Midbrain (tissue), 1 donor: ENCODE results near the gene KCNJ9.
A peak's percentile ranks its signal among the peaks of the same experiment; 100 is the strongest.
"Not testable (repeated sequence)": the region's sequence is repeated elsewhere in the genome, so short reads cannot be mapped to it uniquely, and the experiment has no call there.

ENCODE experiments used
- DNase-seq: peaks from one replicate; lab custom pipeline; 2025; lab: John Stamatoyannopoulos, UW

Gene KCNJ9

GRCh38 chr1:160081261-160081936 is at the start of gene KCNJ9:
TSS of gene KCNJ9 (plus strand) at chr1:160081538. CDS start at chr1:160084031, 2,493 bp downstream.
- DNase-seq: peak; percentile 89

- no peak for DNase-seq
These were observed 49.0 kb upstream of the KCNJ9 start for GRCh38 chr1:160032165-160032820.

- no peak for DNase-seq
These were observed 40.9 kb upstream of the KCNJ9 start for GRCh38 chr1:160040476-160040875.

GRCh38 chr1:160043543-160043942 is 37.8 kb upstream of the KCNJ9 start:
- DNase-seq: no peak

GRCh38 chr1:160045653-160046052 is 35.7 kb upstream of the KCNJ9 start:
- DNase-seq: peak; percentile 24

- DNase-seq: peak; percentile 93
These were observed 34.7 kb upstream of the KCNJ9 start for GRCh38 chr1:160046494-160047110.

- no peak for DNase-seq
These were observed 34.0 kb upstream of the KCNJ9 start for GRCh38 chr1:160047111-160047991.

GRCh38 chr1:160048335-160048734 is 33.0 kb upstream of the KCNJ9 start:
- DNase-seq: no peak

GRCh38 chr1:160049101-160049500 is 32.2 kb upstream of the KCNJ9 start:
- no peak for DNase-seq

GRCh38 chr1:160050182-160050581 is 31.2 kb upstream of the KCNJ9 start:
- not testable (repeated sequence) for DNase-seq

GRCh38 chr1:160050619-160051018 is 30.7 kb upstream of the KCNJ9 start:
- DNase-seq: no peak

GRCh38 chr1:160052936-160053335 is 28.4 kb upstream of the KCNJ9 start:
- DNase-seq: no peak

GRCh38 chr1:160053548-160054365 is 27.6 kb upstream of the KCNJ9 start:
- no peak for DNase-seq

- no peak for DNase-seq
These were observed 24.6 kb upstream of the KCNJ9 start for GRCh38 chr1:160056648-160057169.

- peak; percentile 32 for DNase-seq
These were observed 23.3 kb upstream of the KCNJ9 start for GRCh38 chr1:160058087-160058486.

- peak; percentile 72 for DNase-seq
These were observed 19.7 kb upstream of the KCNJ9 start for GRCh38 chr1:160061369-160062229.

- peak; percentile 97 for DNase-seq
These were observed 19.2 kb upstream of the KCNJ9 start for GRCh38 chr1:160062230-160062532.

- DNase-seq: peak; percentile 36
These were observed 18.2 kb upstream of the KCNJ9 start for GRCh38 chr1:160063176-160063575.

- no peak for DNase-seq
These were observed 17.2 kb upstream of the KCNJ9 start for GRCh38 chr1:160064164-160064563.

- no peak for DNase-seq
These were observed 16.6 kb upstream of the KCNJ9 start for GRCh38 chr1:160064746-160065145.
